ENCODE data around the gene HHAT.

DNA sequence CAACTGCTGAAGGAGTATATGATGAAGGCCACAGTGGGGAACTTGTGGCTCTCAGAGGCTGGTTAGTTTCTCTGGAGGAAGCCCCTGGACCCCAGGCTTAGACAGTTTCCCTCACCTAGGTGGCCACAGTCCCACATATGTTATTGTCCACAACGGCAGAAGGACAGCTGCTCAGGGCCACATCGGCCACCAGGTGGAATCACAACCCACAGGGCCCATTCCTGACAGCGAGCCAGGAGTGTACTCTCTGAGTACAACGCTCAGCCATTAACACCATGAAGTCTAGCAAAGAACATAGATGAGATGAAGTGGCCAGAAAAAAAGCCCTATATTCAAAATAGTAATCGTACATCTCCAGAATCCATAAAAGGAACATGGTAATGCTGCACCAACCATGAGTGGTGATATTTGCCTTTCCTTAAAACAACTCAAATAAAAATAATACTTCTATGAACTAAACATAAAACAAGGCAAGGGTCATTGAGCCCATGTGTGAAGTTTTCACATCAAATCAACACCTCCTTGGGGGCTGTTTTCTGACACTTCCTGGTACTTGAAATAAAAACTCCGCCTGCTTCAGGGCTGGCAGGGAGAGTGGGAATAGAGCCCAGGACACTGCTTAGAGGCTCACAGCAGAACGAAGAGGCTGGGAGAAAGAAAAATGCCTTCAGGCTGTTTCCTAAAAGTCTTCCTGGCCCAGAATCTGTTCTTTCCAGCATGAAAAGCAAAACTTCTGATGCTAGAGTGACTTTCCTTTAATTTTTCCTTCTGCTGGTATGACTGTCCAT is 383.3 kb downstream of the HHAT start:
- TF ChIP-seq JUN (IDR thresholded peaks at IDR 0.05) (no peak), CEBPB (IDR thresholded peaks at IDR 0.05) (no peak)
